GM10847 (cell line): ENCODE measurements around the gene PUM2.

Experiments used
- POLR2A ChIP-seq: IDR thresholded peaks from 2 replicates; pipeline ENCODE4 v1.6.1; 2011; ENCODE audit not compliant: insufficient read length; ENCODE audit errors: extremely low read depth

PUM2 gene, protein sequence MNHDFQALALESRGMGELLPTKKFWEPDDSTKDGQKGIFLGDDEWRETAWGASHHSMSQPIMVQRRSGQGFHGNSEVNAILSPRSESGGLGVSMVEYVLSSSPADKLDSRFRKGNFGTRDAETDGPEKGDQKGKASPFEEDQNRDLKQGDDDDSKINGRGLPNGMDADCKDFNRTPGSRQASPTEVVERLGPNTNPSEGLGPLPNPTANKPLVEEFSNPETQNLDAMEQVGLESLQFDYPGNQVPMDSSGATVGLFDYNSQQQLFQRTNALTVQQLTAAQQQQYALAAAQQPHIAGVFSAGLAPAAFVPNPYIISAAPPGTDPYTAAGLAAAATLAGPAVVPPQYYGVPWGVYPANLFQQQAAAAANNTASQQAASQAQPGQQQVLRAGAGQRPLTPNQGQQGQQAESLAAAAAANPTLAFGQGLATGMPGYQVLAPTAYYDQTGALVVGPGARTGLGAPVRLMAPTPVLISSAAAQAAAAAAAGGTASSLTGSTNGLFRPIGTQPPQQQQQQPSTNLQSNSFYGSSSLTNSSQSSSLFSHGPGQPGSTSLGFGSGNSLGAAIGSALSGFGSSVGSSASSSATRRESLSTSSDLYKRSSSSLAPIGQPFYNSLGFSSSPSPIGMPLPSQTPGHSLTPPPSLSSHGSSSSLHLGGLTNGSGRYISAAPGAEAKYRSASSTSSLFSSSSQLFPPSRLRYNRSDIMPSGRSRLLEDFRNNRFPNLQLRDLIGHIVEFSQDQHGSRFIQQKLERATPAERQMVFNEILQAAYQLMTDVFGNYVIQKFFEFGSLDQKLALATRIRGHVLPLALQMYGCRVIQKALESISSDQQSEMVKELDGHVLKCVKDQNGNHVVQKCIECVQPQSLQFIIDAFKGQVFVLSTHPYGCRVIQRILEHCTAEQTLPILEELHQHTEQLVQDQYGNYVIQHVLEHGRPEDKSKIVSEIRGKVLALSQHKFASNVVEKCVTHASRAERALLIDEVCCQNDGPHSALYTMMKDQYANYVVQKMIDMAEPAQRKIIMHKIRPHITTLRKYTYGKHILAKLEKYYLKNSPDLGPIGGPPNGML

DNA sequence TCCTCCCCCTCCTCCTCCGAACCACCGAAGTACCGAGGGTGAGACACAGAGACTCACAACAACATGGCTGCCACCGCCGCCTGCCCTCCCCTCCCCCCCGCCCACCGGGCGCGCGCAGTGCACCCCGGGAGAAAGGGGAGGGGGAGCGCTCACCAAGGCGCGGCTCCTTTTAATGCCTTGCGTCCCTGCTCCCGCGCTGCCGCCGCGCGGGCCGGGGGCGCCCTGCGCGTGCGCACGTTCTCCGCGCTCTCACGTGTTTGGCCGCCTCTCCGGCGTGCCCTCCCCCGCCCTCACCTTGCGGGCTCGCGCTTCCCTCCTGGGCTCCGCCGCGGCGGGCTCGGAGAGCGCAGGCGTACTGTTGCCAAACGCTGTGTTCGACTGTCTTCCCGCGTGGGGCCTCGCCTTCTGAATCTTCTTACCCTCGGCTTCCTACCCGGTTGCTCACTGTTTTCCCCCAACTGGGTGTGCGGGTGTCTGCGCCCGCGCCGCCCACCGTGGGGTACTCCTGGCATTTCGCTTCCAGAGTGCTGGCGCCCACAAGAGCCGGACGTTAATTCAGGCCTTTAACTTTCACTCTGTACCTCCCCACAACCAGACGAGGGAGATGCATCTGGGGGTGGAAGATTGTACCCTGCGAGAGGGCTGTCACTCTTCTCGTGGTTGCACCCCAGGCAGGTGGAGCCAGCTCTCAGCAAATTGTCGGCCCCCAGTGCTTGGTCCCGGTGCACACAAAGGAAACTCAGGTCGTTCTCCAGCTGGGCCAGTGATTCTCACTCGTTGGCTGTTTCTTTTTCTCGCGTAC is at the start of gene PUM2:
PUM2 (minus strand) TSS at position 92 of the 802 bp plus-strand sequence. CDS start 23,484 bp downstream, outside the sequence.
- peak; percentile 92 for TF ChIP-seq POLR2A

DNA sequence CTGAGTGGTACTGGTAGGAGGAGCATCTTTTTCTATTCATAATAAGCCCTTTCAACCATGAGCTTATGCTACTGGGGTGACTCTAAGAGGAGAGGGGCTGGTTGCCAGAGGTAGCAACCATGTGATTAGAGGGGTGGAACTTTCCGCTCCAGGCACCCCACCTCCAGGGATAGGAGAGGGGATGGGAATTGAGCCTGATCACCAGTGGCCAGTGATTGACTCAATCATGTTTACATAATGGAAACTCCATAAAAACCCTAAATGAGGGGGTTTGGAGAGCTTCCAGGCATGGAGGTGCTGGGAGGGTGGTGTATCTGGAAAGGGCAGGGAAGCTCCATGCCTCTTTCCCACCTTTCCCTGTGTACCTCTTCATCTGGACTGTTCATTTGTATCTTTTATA is 49.7 kb upstream of the PUM2 start:
- no peak for TF ChIP-seq POLR2A

DNA sequence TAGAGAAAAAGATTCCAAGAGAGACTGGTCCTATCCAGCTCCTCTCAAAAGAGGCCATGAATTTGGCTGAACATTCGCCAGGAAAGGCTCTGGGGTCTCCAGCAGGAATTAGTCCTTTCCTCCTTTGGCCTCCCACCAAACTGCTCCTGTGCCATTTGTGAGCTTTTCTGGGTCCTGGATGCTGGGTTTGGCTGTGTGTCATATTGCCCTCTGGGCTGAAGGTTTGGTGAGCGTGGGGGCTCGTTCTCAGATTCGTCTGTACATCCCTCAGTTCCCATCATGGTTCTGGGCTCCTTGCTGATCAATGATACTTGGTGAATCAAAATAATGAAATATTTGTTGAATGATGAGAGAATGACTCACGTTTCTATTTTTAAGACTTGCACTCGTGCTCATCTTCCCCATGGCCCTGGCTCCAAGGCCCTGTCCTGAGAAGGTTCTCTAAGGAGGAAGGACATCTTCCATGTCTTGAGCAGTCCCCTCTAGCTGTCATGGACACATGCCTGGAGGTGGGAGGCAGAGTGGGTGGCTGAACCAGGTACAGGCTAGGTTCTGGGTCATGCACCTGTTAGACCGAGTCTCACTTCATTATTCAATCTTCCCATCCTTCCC is 48.4 kb upstream of the PUM2 start:
- TF ChIP-seq POLR2A, result no peak

DNA sequence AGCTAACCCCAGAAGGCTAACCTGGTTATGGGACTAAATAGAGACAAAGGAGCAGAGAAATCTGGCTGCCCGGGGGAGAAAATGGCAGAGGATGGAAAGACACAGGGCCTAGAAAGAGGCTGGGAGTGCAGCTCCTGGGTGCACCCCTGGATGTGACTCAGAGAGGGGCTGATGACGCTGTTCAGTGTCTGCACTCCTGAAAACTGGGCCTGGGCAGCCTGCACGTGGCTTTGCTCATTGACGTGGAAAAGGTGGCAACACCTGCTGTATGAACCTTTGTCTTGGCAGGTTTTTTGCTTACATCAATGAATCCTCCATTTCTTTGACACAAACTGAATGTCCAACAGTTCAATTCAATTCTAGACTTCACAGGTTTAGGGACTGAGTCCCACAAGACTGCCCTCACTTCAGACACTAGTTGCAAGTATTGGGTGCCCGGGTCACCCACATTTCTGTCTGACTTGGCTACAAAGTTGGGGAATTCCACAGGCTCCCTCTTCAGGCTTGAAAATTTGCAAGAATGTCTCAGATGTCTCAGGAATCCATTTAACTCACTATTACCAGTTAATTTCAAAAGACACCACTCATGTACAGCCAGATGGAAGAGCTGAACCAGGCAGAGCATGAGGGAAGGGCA is 47.3 kb upstream of the PUM2 start:
- no peak for TF ChIP-seq POLR2A

DNA sequence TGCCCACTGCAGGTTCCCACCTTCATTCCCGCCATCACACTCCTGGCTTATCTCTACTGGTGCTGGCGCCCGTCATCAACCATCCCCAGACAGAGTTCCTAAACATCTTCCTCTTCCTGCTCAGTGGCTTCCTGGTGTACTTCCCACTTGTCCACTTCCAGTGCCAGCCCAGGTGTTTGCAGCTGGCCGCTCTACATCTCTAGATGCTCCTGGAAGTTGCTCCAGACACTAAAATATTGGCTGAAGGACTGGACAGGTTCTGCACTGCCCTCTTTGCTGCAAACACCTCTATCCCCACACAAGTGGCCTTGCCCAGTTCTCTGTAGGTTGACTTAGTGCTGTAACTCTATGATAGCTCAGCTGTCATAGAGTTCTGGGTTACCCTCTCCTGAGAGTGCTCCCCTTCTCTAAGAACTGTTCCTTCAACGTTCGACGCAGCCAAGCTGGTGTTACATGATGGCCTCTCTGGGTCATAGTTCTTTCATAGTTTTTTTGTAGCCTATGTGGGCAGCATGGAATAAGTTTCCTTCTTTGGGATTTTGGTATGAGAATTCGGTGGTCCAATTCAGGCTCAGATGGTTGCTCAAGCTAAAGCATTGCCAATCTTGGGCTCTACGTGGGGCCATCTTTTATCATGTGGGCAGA is 45.8 kb upstream of the PUM2 start:
- TF ChIP-seq POLR2A, result no peak

DNA sequence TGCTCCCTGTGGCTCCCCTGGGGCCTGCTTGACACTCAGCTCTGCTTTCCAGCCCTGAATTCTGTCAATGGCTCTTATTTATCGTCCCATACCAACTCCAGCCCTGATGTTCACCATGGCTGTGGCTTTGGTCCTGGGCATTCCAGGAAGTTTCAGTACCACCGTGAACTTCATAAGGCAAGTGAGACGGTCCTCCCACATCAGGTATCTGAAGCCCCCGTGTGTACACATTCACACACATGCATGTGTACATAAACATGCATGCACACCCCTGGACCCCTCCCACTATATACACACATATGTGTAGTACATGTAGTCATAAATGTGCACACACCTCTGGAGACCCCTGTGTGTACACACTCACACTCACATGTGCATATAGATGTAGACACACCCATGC is 43.3 kb upstream of the PUM2 start:
- no peak for TF ChIP-seq POLR2A

DNA sequence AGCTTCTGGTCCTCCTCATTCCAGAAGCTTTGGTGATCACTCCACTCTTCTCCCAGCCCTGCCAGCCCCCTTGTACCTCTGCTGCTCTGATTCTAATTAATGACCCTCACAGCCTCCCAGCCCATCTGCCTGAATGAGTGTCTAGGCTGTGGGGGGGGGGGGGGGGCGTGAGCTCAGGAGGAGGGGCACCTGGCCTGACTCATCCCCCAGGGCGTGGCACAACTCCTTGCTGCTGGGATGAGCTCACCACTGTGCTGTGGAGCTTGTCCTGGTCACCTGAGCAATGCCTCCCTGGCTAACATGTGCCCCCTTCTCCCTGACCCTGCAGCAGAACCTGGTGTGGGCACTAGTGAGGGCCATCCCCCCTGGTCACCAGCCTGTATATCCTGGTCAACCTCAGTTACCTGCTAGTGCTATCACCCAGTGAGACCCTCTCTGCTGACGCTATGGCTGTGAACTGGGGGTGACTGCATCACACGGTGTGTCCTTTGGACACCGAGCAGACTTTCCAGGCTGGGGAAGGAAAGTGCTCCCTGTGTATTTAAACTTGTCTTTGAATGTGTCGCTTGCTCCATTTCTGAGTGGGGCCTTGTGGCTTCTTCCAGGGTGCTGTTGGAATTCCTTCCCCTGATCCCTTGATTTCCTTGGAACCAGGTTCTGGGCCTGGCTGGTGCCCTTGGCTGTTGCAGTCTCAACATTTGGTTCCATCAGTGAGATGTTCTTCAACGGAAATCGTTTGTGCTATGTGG is 41.5 kb upstream of the PUM2 start:
- TF ChIP-seq POLR2A, result no peak

DNA sequence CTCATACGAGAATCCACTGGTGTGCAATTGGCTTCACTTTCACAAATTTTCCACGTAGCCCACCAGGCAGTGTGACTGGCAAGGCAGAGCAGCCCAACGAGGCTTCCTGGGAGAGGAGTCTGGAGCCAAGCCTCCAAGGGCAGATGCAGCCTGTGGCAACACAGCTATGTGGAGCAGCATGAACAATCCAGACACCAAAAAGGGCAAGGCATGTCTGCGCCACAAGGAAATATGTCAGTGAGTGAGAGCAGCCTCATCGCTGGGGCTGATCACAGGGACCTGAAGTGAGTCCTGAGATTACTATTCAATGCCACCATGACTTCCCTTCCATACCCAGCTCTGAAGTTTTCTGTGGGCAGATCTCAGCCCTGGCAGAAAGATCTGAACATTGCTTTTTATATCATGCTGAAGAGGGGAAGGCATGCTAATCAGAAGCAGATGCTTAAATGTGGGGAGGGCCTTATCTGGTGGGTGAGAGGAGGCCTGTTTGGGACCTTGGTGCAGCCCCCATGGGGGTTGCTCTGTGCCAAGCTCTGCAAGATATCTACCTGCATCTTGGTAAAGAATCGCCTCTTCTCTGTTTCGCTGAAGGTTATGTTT is 40.0 kb upstream of the PUM2 start:
- TF ChIP-seq POLR2A, result no peak

DNA sequence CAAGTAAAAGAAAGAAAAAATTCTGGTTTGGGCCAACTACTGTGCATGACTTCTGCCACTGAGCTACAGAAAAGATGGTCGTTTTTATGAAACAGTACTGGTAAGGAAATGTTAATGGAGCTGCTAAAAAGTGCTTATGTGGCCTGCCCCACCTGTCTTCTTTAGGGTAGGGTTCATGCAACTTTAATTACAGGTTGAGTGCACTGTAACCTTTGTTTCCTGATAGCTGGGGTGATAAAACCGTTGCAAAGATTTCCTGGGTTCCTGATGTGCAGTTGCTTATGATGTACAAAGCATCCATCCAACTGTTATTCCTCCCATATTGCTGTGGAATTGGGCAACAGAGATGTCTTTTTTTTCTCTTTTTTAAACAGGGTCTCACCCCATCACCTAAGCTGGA is 34.3 kb upstream of the PUM2 start:
- no peak for TF ChIP-seq POLR2A

DNA sequence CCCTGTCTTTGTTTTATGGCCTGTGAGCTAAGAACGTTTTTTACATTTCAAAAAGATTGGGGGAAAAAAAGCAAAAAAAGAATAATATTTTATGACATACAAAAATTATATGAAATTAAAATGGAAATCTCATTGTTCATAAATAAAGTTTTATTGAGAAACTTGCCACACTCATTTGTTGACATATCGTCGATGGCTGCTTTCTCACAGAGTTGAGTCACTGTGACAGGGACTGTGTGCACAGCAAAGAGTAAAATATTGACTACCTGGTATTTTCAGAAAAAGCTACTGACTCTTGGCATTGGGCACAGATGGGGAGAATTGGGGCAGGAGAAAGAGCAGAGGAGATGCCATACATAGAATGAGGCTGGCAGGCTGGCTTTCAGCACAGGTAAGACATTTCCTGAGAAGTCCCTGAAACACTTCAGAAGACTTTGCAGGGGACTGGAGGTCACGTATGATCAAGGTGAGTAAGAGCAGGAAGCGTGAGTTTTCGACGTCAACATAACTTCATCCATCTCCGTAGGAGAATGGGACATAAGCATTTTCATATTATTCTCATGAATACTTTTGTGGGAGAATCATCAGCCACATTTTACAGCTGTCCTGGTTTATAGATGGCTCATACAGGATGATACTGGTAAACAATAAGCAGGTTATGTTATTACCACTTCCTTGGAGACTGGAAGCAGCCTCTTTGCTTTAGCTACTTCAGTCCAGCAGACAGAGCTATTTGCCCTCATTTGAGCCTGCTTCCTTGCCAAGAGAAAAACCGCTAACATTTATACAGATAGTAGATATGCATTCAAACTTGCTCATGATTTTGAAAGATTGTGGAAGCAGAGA is 32.5 kb upstream of the PUM2 start:
- TF ChIP-seq POLR2A, result no peak

DNA sequence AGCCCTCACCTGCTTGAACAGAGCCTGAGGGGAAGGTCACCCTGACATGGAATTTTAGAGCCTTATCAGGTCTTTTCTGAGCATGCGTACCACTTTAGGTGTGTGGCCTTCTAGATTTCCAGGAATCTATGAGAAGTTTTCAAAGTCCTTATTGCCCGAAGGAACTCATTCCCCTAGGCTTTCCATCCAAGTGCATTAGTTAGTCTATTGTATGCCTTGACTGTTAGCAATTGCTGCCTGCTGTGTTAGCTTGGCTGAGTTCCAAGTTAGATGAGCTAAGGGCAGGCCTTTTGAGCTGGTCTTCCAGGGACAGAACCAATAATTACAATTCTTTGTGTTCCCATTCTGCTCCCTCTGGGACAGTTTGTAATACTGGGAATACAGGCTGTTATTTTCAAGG is 30.8 kb upstream of the PUM2 start:
- no peak for TF ChIP-seq POLR2A

DNA sequence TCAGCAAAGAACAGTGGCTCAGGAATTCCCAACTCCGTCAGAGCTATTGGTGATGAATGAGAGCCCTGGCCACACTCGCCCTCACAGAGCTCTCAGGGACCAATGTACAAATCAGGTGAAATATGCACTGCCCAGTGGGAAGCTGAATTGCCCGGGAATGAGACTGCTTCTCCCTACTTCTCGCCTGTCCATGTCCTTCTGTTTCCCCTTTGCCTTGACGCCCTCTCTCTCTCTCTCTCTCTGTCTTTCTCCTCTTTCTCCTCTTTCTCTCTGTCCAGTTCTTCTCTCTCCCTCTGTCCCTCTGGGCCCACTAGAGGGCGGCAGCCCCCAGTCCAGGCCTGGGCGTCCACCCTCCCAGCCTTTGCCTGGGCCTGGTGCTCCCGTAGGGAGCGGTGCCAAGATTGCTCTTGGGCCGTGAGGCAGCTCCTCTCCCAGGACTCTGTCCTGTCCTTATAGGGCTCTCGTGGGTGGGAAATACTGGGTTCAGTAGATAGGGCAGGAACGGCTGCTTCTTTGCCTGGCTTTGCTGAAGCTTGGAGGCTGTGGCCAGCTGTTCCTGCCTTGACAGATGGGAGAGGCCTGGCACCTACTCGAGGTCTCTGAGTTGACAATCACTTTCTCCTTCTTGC is 28.4 kb upstream of the PUM2 start:
- TF ChIP-seq POLR2A, result no peak
